GM21367 (cell line): ENCODE results near the gene TFDP1.

Experiments used
- ATAC-seq: cut with Tn5 transposase; IDR thresholded peaks from one replicate; pipeline ENCODE4 v1.9.1; 2021; ENCODE audit not compliant: unreplicated experiment

Gene TFDP1

GRCh38 chr13:113630804-113631203 is 46.3 kb downstream of the TFDP1 start:
- ATAC-seq = no peak

GRCh38 chr13:113631341-113632095 is 47.0 kb downstream of the TFDP1 start:
- no peak for ATAC-seq

GRCh38 chr13:113632706-113633484 is 48.3 kb downstream of the TFDP1 start:
- ATAC-seq = no peak

- ATAC-seq = no peak
Observed at GRCh38 chr13:113633485-113633873, 48.9 kb downstream of the TFDP1 start.

- ATAC-seq = no peak
Observed at GRCh38 chr13:113634279-113635047, 49.9 kb downstream of the TFDP1 start.

- ATAC-seq = no peak
Observed at GRCh38 chr13:113635048-113635420, 50.5 kb downstream of the TFDP1 start.

GRCh38 chr13:113635709-113636108 is 51.2 kb downstream of the TFDP1 start:
- no peak for ATAC-seq

- no peak for ATAC-seq
Observed at GRCh38 chr13:113636266-113636963, 51.9 kb downstream of the TFDP1 start.

GRCh38 chr13:113637262-113638160 is 53.0 kb downstream of the TFDP1 start:
- no peak for ATAC-seq

GRCh38 chr13:113638173-113638746 is 53.7 kb downstream of the TFDP1 start:
- no peak for ATAC-seq

GRCh38 chr13:113638806-113639205 is 54.3 kb downstream of the TFDP1 start:
- ATAC-seq = no peak

- no peak for ATAC-seq
Observed at GRCh38 chr13:113639616-113640262, 55.2 kb downstream of the TFDP1 start.

GRCh38 chr13:113641426-113641825 is 56.9 kb downstream of the TFDP1 start:
- ATAC-seq = no peak

GRCh38 chr13:113642563-113642962 is 58.0 kb downstream of the TFDP1 start:
- no peak for ATAC-seq

GRCh38 chr13:113643593-113643992 is 59.0 kb downstream of the TFDP1 start:
- ATAC-seq = no peak

- ATAC-seq = no peak
Observed at GRCh38 chr13:113644800-113645199, 60.2 kb downstream of the TFDP1 start.

- ATAC-seq = no peak
Observed at GRCh38 chr13:113645329-113645728, 60.8 kb downstream of the TFDP1 start.

GRCh38 chr13:113646376-113646775 is 61.8 kb downstream of the TFDP1 start:
- no peak for ATAC-seq

GRCh38 chr13:113646921-113647340 is 62.4 kb downstream of the TFDP1 start:
- no peak for ATAC-seq
